GM23248 (cell line): ENCODE data around the gene TOP1.

ENCODE experiments used
- EZH2 ChIP-seq: fragments of 200-600 bp; sonication (generic); IDR thresholded peaks from 2 replicates; pipeline ENCODE4 v1.6.1; 2018; ENCODE audit warnings: antibody characterized with exemption, mild to moderate bottlenecking; ENCODE audit not compliant: insufficient read depth, poor library complexity, severe bottlenecking
- EZH2phosphoT487 ChIP-seq: fragments of 200-600 bp; sonication (generic); IDR thresholded peaks from 2 replicates; pipeline ENCODE4 v1.6.1; 2018; ENCODE audit warnings: antibody characterized with exemption, moderate library complexity, mild to moderate bottlenecking, low read depth; ENCODE audit not compliant: insufficient read depth

DNA sequence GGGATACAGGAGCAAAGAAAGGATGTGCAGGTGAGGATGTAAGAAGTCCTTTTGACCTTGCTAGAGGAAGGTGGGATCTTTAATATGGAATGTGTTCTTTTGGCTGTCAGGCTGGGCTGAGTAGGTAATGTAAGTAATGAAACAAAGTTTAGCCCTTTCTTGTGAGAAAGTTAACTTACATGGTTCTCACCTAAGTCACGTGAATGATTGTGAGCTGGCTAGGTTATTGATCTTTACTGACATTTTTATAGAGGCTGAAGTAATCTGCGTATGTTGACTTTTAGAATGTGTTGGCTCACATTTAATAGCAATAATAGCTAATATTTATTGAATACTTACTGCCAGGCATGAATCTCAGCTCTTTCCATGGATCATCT is 2.6 kb downstream of the TOP1 start:
- no peak for TF ChIP-seq EZH2phosphoT487
- no peak for TF ChIP-seq EZH2
